GM23338 (cell line): Measurements from ENCODE around the gene SMC1A.

Source experiments
- CTCF ChIP-seq, 2 experiments: fragments of 200-600 bp in 1 of 2; sonication (generic) in 1 of 2; conservative IDR thresholded peaks; 2 replicates each; pipeline versions ENCODE4 v1.5.1 to v1.6.1; 2016 to 2017; ENCODE audit warnings: antibody characterized with exemption in 2 of 2, low read depth in 2 of 2, mild to moderate bottlenecking in 2 of 2, moderate library complexity in 1 of 2
- EZH2 ChIP-seq: fragments of 200-600 bp; sonication (generic); IDR thresholded peaks from one replicate; pipeline ENCODE4 v1.8.0; 2017; ENCODE audit warnings: antibody characterized with exemption, mild to moderate bottlenecking, low read depth; ENCODE audit not compliant: unreplicated experiment

DNA sequence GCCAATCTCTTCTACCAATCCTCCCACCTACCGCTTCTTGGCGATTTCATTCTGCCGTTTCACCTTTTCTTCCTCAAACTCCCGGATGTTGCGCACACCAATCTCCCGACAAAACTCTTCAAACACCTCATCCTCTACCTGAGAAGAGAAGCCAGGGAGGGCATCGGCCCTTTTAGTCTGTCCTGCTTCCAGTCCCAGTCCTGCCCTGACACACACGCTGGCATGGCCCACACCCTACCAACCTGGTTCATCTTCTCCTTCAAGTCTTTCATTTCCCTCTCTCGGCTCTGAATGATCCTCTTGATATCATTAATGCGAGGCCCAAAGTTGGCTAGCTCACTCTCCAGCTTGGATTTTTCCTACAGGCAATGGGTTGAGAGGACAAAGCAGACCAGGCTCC lies 18.9 kb downstream of the SMC1A start:
- no peak for TF ChIP-seq EZH2
- TF ChIP-seq CTCF (conservative IDR thresholded peaks at IDR 0.05; ENCODE audit: low read depth in 2 of 2) = no peak
